Panc1 (cell line): ENCODE measurements around the gene UBN2. TPM values are rescaled to one million over a fixed set of nuclear protein-coding genes. Genes with fewer than 3 reads are reported as not detected.

Source experiments
- ATAC-seq: fragments of 200-7000 bp; cut with Tn5 transposase; 2 replicates; pipeline ENCODE4 v1.9.1; 2020; ENCODE audit warnings: mild to moderate bottlenecking, moderate library complexity
- BruUV-seq: library from RNA; stranded (reverse); fragments of 400-500 nt; replicated peaks from 2 replicates; lab custom pipeline; 2021; lab: Mats Ljungman, UMichigan
- CTCF ChIA-PET: fragments of 300-600 bp; sonication (Branson Sonifier 250); formaldehyde crosslinking; loops from one replicate; lab custom pipeline; 2022; ENCODE audit warnings: antibody characterized with exemption; lab: Charles Lee
- POLR2A ChIA-PET: fragments of 300-600 bp; sonication (Branson Sonifier 250); formaldehyde crosslinking; loops from one replicate; lab custom pipeline; 2022; ENCODE audit warnings: antibody characterized with exemption; lab: Charles Lee
- DNase-seq: peaks from one replicate; pipeline ENCODE4 v3.0.0-alpha.2; 2010; ENCODE audit warnings: low read depth, low spot score
- H3K27ac ChIP-seq: 2 replicates; pipeline ENCODE4 v1.5.1; 2011; ENCODE audit warnings: mild to moderate bottlenecking, low read length, inconsistent platforms
- H3K27me3 ChIP-seq: fragments of 200-500 bp; sonication (Bioruptor generic); 2 replicates; pipeline ENCODE4 v1.6.0; 2014; ENCODE audit warnings: low read length, inconsistent platforms; ENCODE audit not compliant: control insufficient read depth, insufficient read depth
- H3K36me3 ChIP-seq: fragments of 200-500 bp; sonication (Bioruptor generic); 2 replicates; pipeline ENCODE4 v1.5.1; 2014; ENCODE audit warnings: inconsistent platforms, mild to moderate bottlenecking, low read length, moderate library complexity; ENCODE audit not compliant: control insufficient read depth, insufficient read depth
- H3K4me1 ChIP-seq: 2 replicates; pipeline ENCODE4 v1.5.1; 2011; ENCODE audit warnings: inconsistent platforms, mild to moderate bottlenecking, low read length, moderate library complexity; ENCODE audit not compliant: control insufficient read depth, insufficient read depth
- H3K4me3 ChIP-seq, 2 experiments: 2 replicates each; pipeline ENCODE4 v1.5.1; 2011 to 2012; ENCODE audit warnings: low read depth in 2 of 2, low read length in 2 of 2, mild to moderate bottlenecking in 2 of 2, inconsistent platforms in 1 of 2, moderate library complexity in 1 of 2
- H3K9me3 ChIP-seq: fragments of 200-500 bp; sonication (Bioruptor generic); 2 replicates; pipeline ENCODE4 v1.5.1; 2014; ENCODE audit warnings: low read depth, mild to moderate bottlenecking, inconsistent platforms, low read length, moderate library complexity; ENCODE audit not compliant: control insufficient read depth, insufficient read depth
- CTCF ChIP-seq: fragments of 450-650 bp; IDR thresholded peaks from 2 replicates; pipeline ENCODE4 v1.5.1; 2017; ENCODE audit warnings: mild to moderate bottlenecking
- POLR2AphosphoS5 ChIP-seq: IDR thresholded peaks from 2 replicates; pipeline ENCODE4 v1.6.1; 2012; ENCODE audit warnings: mild to moderate bottlenecking, low read depth, low read length, moderate library complexity
- REST ChIP-seq, 2 experiments: IDR thresholded peaks; 2 replicates each; pipeline ENCODE4 v1.6.1; 2011 to 2012; ENCODE audit warnings: low read depth in 2 of 2, control low read depth in 1 of 2, low read length in 1 of 2, mild to moderate bottlenecking in 1 of 2, moderate library complexity in 1 of 2; ENCODE audit not compliant: insufficient read depth in 1 of 2
- SIN3A ChIP-seq: IDR thresholded peaks from 2 replicates; pipeline ENCODE4 v1.6.1; 2012; ENCODE audit warnings: low read depth, mild to moderate bottlenecking, low read length, moderate library complexity, borderline replicate concordance; ENCODE audit not compliant: insufficient read depth
- TCF7L2 ChIP-seq: IDR thresholded peaks from 2 replicates; pipeline ENCODE4 v1.6.1; 2011; ENCODE audit warnings: mild to moderate bottlenecking, low read depth, low read length, inconsistent platforms
- in situ Hi-C: cut with HindIII; loops from 2 replicates; pipeline ENCODE4 v1.10.0; 2016; ENCODE audit warnings: low sequenced_read_pairs, low pct_unique_long_range_greater_than_20kb
- intact Hi-C: fragments of 100-400 bp; cut with micrococcal nuclease; formaldehyde crosslinking; loops from one replicate; pipeline ENCODE4 v1.10.0; 2022; ENCODE audit not compliant: unreplicated experiment
- total RNA-seq: library from RNA; stranded (reverse); gene quantifications from one replicate; pipeline ENCODE4 v1.2.1, GENCODE V29; 2021; ENCODE audit not compliant: unreplicated experiment

UBN2 gene
- total RNA-seq, 1 experiment from 2014 or later: 14.0 TPM

GRCh38 chr7:139328375-139328774 lies 97.3 kb downstream of the UBN2 start:
- H3K27ac ChIP-seq: no peak overlapping the region
- DNase-seq (peak; percentile 64), ATAC-seq (no peak)
- no peaks in the 10 kb centered on the region for H3K27me3 ChIP-seq
- BruUV-seq: no TSS peak
- POLR2A ChIA-PET: no interaction called here
- H3K4me3 ChIP-seq: no peak overlapping the region
- no peaks in the 10 kb centered on the region for H3K9me3 ChIP-seq
- CTCF ChIA-PET: no interaction called here
- H3K4me1 ChIP-seq: no peaks in the 10 kb centered on the region
- in situ Hi-C loops (no loop called here), intact Hi-C loops (no loop called here)
- H3K36me3 ChIP-seq: no peaks in the 10 kb centered on the region
- no peak for TF ChIP-seq SIN3A
- TF ChIP-seq POLR2AphosphoS5: no peak
- no peak for TF ChIP-seq REST (IDR thresholded peaks at IDR 0.05; ENCODE audit: insufficient read depth in 1 of 2, low read depth in 2 of 2, low read length in 1 of 2)
- TF ChIP-seq CTCF: no peak
- no peak for TF ChIP-seq TCF7L2

DNA sequence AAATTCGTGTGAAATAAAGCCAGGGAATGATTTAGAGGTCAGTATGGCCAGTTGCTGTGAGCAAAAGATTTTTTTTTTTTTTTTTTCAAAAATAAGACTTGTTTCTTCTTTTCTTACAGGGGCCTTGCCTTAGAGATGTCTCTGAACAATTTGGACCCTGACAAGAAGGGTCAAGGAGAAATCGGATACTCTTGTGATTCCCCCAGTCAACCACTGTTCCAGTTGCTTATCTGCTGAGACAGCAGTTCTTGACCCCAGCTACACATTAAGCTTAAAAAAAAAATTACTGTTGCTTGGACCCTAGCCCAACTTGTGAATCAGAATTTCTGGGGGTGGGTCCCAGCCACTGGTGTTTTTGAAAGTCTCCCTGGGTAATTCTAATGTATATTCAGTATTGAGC lies 98.1 kb downstream of the UBN2 start:
- ChIA-PET POLR2A (no interaction called here), CTCF (no interaction called here)
- H3K9me3 ChIP-seq: no peaks in the 10 kb centered on the region
- in situ Hi-C loops: no loop called here
- ATAC-seq (no peak), DNase-seq (no peak)
- H3K4me1 ChIP-seq: no peaks in the 10 kb centered on the region
- no TSS peak for BruUV-seq
- TF ChIP-seq POLR2AphosphoS5: no peak
- no peak for TF ChIP-seq TCF7L2
- TF ChIP-seq SIN3A: no peak
- no peak for TF ChIP-seq REST (IDR thresholded peaks at IDR 0.05; ENCODE audit: insufficient read depth in 1 of 2, low read depth in 2 of 2, low read length in 1 of 2)
- no peak for TF ChIP-seq CTCF
- H3K27ac ChIP-seq: no peak overlapping the region
- H3K27me3 ChIP-seq: no peaks in the 10 kb centered on the region
- intact Hi-C loops: no loop called here
- H3K36me3 ChIP-seq: no peaks in the 10 kb centered on the region
- no peak overlapping the region for H3K4me3 ChIP-seq
